ENCODE results near the gene AKNA. TPM values are rescaled to one million over a fixed set of nuclear protein-coding genes. Genes with fewer than 3 reads are reported as not detected.

The AKNA gene
- total RNA-seq, 1 donor from 2014 or later: 4.6 TPM

DNA sequence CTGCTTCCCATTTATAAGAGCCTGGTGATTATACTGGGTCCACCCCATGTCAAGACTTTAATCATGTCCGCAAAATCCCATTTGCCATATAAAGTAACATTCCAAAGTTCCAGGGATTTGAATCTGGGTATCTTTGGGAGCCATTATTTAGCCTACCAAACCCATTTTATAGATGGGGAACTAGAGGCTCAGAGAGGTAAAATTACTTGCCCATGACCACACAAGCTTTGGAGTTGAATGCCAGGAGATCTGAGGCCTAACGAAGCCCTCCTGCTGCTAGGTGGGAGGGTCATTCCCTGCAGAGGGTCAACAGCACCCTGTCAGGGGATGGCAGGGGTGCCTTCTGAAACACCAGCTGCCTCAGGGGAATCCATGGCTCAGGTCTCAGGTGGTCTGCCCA, 13.0 kb upstream of the AKNA start:
- DNase-seq: no peak
- ATAC-seq (ENCODE audit: poor library complexity): no peak
- intact Hi-C loops (cut with DNase I): no loop called here

GRCh38 chr9:114400219-114400618, 12.4 kb upstream of the AKNA start:
- intact Hi-C loops (cut with DNase I): no loop called here
- ATAC-seq (ENCODE audit: poor library complexity) (no peak), DNase-seq (no peak)

DNA sequence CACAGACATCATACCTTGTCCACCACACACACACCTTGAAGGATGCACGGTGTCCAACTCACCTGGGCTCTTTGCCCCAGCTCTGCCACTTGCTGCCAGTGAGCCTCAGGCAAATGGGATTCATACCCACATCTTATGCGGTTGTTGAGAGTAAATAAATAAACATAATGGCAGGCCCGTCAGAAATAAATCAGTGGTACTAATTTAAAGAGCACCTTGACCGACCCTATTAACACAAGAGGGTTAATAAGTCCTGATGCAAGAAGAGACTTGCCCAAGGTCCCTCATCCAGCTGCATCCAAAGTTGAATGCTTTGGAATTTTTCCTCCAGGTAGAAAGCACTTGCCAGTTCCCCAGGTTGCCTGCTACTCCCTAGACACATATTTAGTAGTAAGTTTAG, 11.6 kb upstream of the AKNA start:
- ATAC-seq (ENCODE audit: poor library complexity) (no peak), DNase-seq (no peak)
- intact Hi-C loops (cut with DNase I): no loop called here

GRCh38 chr9:114397848-114398605, 10.2 kb upstream of the AKNA start:
- ATAC-seq (ENCODE audit: poor library complexity): peak; percentile 96
- DNase-seq: peak; percentile 99
- intact Hi-C loops (cut with DNase I): no loop called here

DNA sequence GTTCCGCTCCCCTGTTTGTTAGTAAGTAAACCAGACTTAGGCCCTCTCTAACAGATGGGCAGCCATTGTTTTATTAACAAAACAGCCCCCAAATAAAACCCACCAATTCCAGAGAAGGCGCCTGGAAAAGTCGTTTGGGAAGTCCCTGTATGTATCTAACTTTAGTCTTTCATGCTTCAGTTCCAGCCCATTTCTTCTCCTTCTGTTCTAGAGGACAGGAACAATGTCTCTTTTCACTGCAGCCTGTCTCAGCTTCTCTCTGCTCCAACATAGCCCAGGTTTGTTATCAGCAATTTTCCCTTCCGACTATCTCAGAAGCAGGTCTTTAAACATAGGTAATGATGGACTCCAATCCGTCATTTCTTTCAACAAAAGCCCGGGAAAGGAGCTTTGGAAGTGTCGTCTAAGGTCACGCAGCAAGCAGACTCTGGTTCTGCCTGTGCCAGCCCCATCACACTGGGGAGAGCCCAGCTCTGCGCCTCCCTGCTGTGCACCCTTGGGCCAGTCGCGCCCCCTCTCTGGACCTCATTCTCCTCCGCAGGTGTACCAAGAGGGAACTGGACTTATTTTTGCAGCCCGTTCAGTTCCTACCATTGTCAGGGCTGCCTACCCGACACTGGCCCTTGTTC, 9.6 kb upstream of the AKNA start:
- no peak for DNase-seq
- intact Hi-C loops (cut with DNase I): no loop called here
- no peak for ATAC-seq (ENCODE audit: poor library complexity)

DNA sequence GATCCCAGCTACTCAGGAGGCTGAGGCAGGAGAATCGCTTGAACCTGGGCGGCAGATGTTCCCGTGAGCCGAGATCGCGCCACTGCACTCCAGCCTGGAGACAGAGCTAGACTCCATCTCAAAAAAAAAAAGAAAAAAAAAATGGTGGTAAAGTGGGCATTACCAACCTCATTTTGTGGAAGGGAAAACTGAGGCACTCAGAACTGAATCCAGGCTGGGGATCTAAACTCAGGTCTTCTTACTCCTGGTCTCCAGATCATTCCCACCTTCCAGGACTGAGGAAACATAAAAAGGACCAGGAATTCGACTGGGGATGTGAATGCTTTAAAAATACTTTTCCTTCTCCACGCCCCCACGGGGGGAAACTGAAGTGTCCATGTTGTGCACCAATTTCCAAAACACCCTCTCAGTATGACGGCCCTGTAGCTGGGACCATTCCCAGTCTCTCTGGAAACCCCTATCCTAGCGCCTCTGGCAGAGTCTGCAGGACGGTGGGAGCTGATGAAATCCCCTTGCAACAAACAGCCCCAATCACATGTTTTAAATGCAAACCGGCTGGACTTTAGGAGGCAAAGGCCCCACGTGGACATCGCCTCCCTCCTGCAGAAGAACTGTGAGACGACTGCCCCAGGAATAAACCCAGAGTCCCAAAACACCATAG, 8.9 kb upstream of the AKNA start:
- DNase-seq (no peak), ATAC-seq (ENCODE audit: poor library complexity) (no peak)
- intact Hi-C loops (cut with DNase I): no loop called here

DNA sequence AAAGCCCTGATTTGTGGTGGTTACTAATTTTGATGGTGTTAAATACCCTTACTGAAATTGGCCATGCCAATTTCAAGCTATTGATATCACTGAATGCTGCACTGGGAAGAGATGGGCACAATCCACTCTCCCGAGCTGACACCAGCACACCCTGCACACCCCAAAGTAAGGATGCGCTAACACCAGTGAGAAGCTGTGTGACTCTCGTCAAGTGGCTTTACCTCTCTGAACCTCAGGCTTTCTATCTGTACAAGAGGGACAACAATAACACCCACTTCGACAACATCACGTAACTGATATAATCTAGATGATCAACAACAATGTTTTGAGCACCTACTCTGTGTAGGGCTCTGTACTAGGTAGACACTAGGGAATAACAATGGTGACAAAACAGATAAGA, 8.0 kb upstream of the AKNA start:
- DNase-seq (no peak), ATAC-seq (ENCODE audit: poor library complexity) (no peak)
- intact Hi-C loops (cut with DNase I): no loop called here

- no peak for ATAC-seq (ENCODE audit: poor library complexity)
- DNase-seq: no peak
- intact Hi-C loops (cut with DNase I): no loop called here
Observed at GRCh38 chr9:114395334-114395617, 7.5 kb upstream of the AKNA start.

- DNase-seq (no peak), ATAC-seq (ENCODE audit: poor library complexity) (no peak)
- intact Hi-C loops (cut with DNase I): no loop called here
Observed at GRCh38 chr9:114394523-114395333, 6.9 kb upstream of the AKNA start.

GRCh38 chr9:114392749-114393112, 4.9 kb upstream of the AKNA start:
- intact Hi-C loops (cut with DNase I): no loop called here
- DNase-seq (no peak), ATAC-seq (ENCODE audit: poor library complexity) (peak; percentile 22)

GRCh38 chr9:114390952-114391351, 3.2 kb upstream of the AKNA start:
- intact Hi-C loops (cut with DNase I): no loop called here
- DNase-seq (no peak), ATAC-seq (ENCODE audit: poor library complexity) (no peak)

DNA sequence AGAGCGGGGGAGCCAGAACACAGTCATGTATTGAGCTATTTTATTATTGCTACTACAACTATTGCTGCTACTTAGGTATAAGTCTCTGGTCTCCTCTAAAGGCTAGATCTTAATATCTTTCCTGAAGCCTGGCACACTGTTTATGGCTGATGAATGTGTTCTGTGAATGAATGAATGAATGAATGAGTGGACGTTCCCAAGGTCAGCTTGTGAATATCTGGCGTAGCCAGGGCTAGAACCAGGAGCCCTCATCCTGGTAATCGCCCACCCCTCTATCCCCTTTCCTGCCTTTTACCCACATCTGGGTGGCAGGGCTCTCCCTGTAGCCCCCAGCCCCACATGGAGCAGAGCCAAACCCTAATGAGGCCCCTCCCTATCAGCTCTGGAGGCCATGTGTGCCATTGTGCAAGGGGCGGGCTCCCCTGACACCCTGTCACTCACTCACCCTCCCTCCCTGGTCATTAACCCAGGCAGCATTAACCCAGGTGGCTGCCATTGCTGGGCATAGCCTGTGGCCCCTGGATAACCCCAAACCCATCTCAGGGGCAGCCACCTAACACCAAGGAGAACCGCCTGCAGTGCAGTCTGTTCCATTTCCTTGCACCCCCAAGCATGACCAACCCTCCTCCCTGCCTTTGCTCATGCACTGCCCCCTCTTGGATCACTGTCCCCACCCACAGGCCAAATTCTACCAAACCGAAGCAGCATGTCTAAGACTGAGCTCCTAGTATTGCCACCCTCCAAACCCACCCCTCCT, 2.0 kb upstream of the AKNA start:
- intact Hi-C loops (cut with DNase I): no loop called here
- DNase-seq (no peak), ATAC-seq (ENCODE audit: poor library complexity) (no peak)

DNA sequence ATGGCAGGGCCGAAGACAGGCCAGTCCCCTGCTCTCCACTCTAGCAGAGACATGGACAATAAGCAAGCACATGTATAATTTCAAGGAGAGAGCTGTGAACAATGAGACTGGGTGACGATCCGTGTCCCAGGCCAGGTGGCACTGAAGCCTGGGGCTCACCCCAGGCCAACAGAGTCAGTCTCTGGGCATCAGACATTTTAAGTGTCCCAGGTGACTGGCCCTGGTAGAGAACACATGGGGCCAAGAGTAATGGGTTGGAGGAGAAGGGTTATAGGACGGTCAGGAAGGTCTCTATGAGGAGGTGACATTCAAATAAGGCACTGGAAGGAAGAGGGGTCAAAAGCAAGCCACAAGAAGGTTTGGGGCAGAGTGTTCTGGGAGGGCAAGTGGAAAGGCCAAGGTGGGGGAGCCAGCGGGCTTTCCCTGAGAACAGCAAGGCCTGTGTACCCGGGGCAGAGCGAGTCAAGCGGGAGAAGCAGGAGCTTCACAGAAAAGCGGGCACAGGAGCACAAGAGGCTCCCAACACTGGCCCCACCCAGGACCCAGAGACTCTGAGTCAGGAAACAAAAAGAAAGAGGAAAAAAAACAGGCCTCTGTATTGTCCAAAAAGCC, 1.1 kb upstream of the AKNA start:
- intact Hi-C loops (cut with DNase I): no loop called here
- ATAC-seq (ENCODE audit: poor library complexity) (no peak), DNase-seq (no peak)

DNA sequence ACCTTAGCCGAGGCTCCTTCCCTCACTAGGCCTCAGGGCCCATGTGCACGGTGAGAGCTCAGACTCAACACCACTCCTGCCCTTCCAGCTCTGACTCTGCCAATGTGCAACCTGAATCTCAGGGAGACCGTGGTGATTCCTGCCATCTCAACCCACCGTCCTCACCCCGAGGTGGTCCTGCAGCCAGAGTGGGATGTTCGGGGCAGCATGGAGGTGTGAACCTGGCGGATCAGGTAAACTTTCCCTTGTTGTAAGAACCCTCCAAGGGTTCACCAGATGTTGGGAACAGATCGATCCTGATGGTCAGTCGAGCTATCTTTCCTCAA, 538 bp upstream of the AKNA start:
- ATAC-seq (ENCODE audit: poor library complexity): no peak
- intact Hi-C loops (cut with DNase I): no loop called here
- no peak for DNase-seq

- intact Hi-C loops (cut with DNase I): no loop called here
- peak; percentile 28 for ATAC-seq (ENCODE audit: poor library complexity)
- DNase-seq: peak; percentile 64
Observed at GRCh38 chr9:114386886-114387679, 699 bp downstream of the AKNA start.

- ATAC-seq (ENCODE audit: poor library complexity): peak; percentile 20
- intact Hi-C loops (cut with DNase I): no loop called here
- DNase-seq: no peak
Observed at GRCh38 chr9:114386361-114386885, 1.4 kb downstream of the AKNA start.

DNA sequence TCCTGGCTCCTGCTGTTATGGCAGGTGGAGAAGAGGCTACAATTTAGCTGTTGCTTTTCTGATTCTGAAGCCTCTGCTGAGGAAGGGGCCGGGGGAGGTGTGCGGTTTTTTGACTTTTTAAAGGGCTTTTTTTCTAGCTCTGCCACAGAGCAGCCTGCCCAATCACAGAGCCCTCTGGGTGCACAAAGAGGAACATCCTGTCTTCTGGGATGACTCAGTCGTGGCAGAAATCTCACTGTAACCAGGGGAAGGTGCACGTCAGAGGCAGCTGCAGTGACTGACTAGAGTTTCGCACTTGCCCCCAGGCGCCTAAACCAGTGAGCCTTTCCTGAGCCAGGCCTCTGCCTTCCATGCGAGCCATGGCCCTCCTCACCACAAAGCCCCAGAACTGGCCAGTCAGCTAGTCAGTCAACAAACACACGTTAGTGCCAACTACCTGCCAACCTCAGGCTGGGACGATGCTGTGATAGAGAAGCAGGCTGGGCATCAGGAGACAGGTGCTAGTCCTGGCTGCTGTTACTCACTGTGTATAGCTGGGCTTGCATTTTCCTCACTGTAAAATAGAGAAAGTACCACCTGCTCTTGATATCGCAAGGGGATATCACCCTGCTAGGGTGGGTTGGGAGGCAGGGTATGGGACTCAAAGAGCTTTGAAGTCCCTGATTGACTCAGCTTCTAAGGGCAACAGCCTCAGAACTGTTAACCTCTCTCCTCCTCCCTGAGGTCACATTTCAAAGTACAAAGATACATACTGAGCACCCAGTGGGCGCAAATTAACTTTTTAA, 2.2 kb downstream of the AKNA start:
- intact Hi-C loops (cut with DNase I): no loop called here
- ATAC-seq (ENCODE audit: poor library complexity) (peak; percentile 26), DNase-seq (peak; percentile 80)
